OCI-LY1 (cell line): ENCODE measurements around the gene OR6F1.

Experiments
- EZH2 ChIP-seq: fragments of 200-600 bp; sonication (generic), shearing (Covaris generic); IDR thresholded peaks from 2 replicates; pipeline ENCODE4 v1.8.0; 2017; ENCODE audit warnings: borderline replicate concordance, mixed run types, mild to moderate bottlenecking, antibody characterized with exemption, low read length, moderate library complexity, mixed read lengths
- TF ChIP-seq, protein P1 (sequence below): fragments of 200-600 bp; sonication (generic), shearing (Covaris generic); IDR thresholded peaks from 2 replicates; pipeline ENCODE4 v1.5.1; 2017; ENCODE audit warnings: mild to moderate bottlenecking, antibody characterized with exemption, low read length, moderate library complexity, mixed read lengths

DNA sequence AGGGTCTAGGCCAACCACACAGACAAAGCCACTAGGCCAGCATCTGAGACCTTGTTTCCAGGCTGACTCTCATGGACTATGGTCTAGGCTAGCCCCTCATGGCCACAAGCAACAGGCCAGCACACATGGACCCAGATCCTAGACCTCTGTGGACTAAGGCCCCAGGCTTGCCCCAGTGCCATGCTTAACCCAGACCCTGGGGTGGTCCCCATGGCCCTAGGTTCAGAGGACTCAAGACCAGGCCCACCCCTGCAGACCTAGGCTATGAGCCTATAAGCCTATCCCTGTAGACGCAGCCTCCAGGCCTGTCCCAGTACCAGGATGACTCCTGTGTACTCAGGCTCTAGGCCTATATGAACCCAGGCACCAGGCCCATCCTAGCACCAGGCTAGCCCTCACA, 33.4 kb upstream of the OR6F1 start:
- TF ChIP-seq, protein P1, sequence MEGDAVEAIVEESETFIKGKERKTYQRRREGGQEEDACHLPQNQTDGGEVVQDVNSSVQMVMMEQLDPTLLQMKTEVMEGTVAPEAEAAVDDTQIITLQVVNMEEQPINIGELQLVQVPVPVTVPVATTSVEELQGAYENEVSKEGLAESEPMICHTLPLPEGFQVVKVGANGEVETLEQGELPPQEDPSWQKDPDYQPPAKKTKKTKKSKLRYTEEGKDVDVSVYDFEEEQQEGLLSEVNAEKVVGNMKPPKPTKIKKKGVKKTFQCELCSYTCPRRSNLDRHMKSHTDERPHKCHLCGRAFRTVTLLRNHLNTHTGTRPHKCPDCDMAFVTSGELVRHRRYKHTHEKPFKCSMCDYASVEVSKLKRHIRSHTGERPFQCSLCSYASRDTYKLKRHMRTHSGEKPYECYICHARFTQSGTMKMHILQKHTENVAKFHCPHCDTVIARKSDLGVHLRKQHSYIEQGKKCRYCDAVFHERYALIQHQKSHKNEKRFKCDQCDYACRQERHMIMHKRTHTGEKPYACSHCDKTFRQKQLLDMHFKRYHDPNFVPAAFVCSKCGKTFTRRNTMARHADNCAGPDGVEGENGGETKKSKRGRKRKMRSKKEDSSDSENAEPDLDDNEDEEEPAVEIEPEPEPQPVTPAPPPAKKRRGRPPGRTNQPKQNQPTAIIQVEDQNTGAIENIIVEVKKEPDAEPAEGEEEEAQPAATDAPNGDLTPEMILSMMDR, result no peak
- TF ChIP-seq EZH2, result no peak
